Suprapubic skin (tissue), 4 donors: ENCODE results near the gene MAGEF1. TPM values are rescaled to one million over a fixed set of nuclear protein-coding genes. Genes with fewer than 3 reads are reported as not detected.

Source experiments
- DNase-seq, 2 donors: peaks; one replicate each; pipeline ENCODE4 v3.0.0-alpha.2; 2019; ENCODE audit warnings: low spot score in 2 of 2
- H3K27ac ChIP-seq: fragments of 200-600 bp; sonication (generic); one replicate; pipeline ENCODE4 v1.5.1; 2019
- H3K27me3 ChIP-seq: fragments of 200-600 bp; sonication (generic); one replicate; pipeline ENCODE4 v1.5.1; 2019
- H3K36me3 ChIP-seq: fragments of 200-600 bp; sonication (generic); one replicate; pipeline ENCODE4 v1.5.1; 2019
- H3K4me1 ChIP-seq: fragments of 200-600 bp; sonication (generic); one replicate; pipeline ENCODE4 v1.5.1; 2019
- H3K4me3 ChIP-seq: fragments of 200-600 bp; sonication (generic); one replicate; pipeline ENCODE4 v1.5.1; 2019; ENCODE audit warnings: mild to moderate bottlenecking
- H3K9me3 ChIP-seq: fragments of 200-600 bp; sonication (generic); one replicate; pipeline ENCODE4 v1.5.1; 2019
- EP300 ChIP-seq: sonication (generic); formaldehyde crosslinking; IDR thresholded peaks from one replicate; pipeline ENCODE4 v1.6.1; 2017; ENCODE audit warnings: antibody characterized with exemption
- POLR2A ChIP-seq, 2 donors: fragments of 450-650 bp; IDR thresholded peaks; one replicate each; pipeline ENCODE4 v1.6.1; 2017; ENCODE audit warnings: antibody characterized with exemption in 2 of 2, mild to moderate bottlenecking in 2 of 2, moderate library complexity in 2 of 2
- POLR2AphosphoS5 ChIP-seq, 3 donors: sonication (generic); formaldehyde crosslinking; IDR thresholded peaks; one replicate each; pipeline ENCODE4 v1.6.1; 2017; ENCODE audit warnings: antibody characterized with exemption in 3 of 3
- WGBS: methylation state at CpG from one replicate; pipeline ENCODE4 v1.1.5; 2018; 5-methylcytosine and 5-hydroxymethylcytosine counted together
- total RNA-seq, 4 donors: library from RNA; depleted of rRNA; stranded (reverse); fragments of >200 nt; gene quantifications; one replicate each; pipeline ENCODE4 v1.1.0, GENCODE V29; 2016
- TF ChIP-seq, protein P1 (sequence below), 2 donors: fragments of 200-600 bp in 1 of 2; fragments of 450-650 bp in 1 of 2; sonication (generic) in 1 of 2; IDR thresholded peaks; one replicate each; pipeline ENCODE4 v1.5.1; 2016 to 2019; ENCODE audit warnings: antibody characterized with exemption in 2 of 2, mild to moderate bottlenecking in 1 of 2, moderate library complexity in 1 of 2

Gene MAGEF1
- total RNA-seq, 4 donors from 2014 or later, result 12.8 to 26.5 (median 17.7) TPM

- TF ChIP-seq POLR2A (IDR thresholded peaks at IDR 0.05) (no peak), EP300 (no peak), POLR2AphosphoS5 (IDR thresholded peaks at IDR 0.05) (no peak)
- TF ChIP-seq, protein P1, sequence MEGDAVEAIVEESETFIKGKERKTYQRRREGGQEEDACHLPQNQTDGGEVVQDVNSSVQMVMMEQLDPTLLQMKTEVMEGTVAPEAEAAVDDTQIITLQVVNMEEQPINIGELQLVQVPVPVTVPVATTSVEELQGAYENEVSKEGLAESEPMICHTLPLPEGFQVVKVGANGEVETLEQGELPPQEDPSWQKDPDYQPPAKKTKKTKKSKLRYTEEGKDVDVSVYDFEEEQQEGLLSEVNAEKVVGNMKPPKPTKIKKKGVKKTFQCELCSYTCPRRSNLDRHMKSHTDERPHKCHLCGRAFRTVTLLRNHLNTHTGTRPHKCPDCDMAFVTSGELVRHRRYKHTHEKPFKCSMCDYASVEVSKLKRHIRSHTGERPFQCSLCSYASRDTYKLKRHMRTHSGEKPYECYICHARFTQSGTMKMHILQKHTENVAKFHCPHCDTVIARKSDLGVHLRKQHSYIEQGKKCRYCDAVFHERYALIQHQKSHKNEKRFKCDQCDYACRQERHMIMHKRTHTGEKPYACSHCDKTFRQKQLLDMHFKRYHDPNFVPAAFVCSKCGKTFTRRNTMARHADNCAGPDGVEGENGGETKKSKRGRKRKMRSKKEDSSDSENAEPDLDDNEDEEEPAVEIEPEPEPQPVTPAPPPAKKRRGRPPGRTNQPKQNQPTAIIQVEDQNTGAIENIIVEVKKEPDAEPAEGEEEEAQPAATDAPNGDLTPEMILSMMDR (IDR thresholded peaks at IDR 0.05), result no peak
- DNase-seq, result no peak
- Histone ChIP-seq H3K36me3 (no peaks in the 10 kb centered on the region), H3K4me3 (no peak overlapping the region), H3K27me3 (no peaks in the 10 kb centered on the region), H3K9me3 (no peaks in the 10 kb centered on the region), H3K27ac (no peak overlapping the region), H3K4me1 (no peaks in the 10 kb centered on the region)
- 69% methylated on average over 2 of the region's 7 CpGs for WGBS
Measured at GRCh38 chr3:184669578-184669977, 42.3 kb downstream of the MAGEF1 start.

GRCh38 chr3:184666442-184666841, 45.4 kb downstream of the MAGEF1 start:
- no peak overlapping the region for H3K27ac ChIP-seq
- WGBS, result 81% methylated on average over 9 of the region's 9 CpGs

GRCh38 chr3:184665101-184665500, 46.8 kb downstream of the MAGEF1 start:
- Histone ChIP-seq H3K36me3 (no peaks in the 10 kb centered on the region), H3K4me3 (no peak overlapping the region), H3K27ac (no peak overlapping the region), H3K27me3 (no peaks in the 10 kb centered on the region), H3K4me1 (peaks cover under 1% of the 10 kb centered on the region), H3K9me3 (no peaks in the 10 kb centered on the region)
- no peak for DNase-seq
- no peak for TF ChIP-seq POLR2A (IDR thresholded peaks at IDR 0.05)
- TF ChIP-seq POLR2AphosphoS5 (IDR thresholded peaks at IDR 0.05), result no peak
- no peak for TF ChIP-seq EP300
- TF ChIP-seq, protein P1 (IDR thresholded peaks at IDR 0.05), result no peak
- 95% methylated on average over 10 of the region's 10 CpGs for WGBS

More at GRCh38 chr3:184666442-184666841, 45.4 kb downstream of the MAGEF1 start:
- no peak for DNase-seq
- H3K4me1 ChIP-seq, result no peaks in the 10 kb centered on the region
- H3K27me3 ChIP-seq, result no peaks in the 10 kb centered on the region
- no peaks in the 10 kb centered on the region for H3K36me3 ChIP-seq
- H3K9me3 ChIP-seq, result no peaks in the 10 kb centered on the region
- H3K4me3 ChIP-seq, result no peak overlapping the region
- TF ChIP-seq EP300 (no peak), POLR2A (IDR thresholded peaks at IDR 0.05) (no peak), POLR2AphosphoS5 (IDR thresholded peaks at IDR 0.05) (no peak)
- TF ChIP-seq, protein P1 (IDR thresholded peaks at IDR 0.05), result no peak

DNA sequence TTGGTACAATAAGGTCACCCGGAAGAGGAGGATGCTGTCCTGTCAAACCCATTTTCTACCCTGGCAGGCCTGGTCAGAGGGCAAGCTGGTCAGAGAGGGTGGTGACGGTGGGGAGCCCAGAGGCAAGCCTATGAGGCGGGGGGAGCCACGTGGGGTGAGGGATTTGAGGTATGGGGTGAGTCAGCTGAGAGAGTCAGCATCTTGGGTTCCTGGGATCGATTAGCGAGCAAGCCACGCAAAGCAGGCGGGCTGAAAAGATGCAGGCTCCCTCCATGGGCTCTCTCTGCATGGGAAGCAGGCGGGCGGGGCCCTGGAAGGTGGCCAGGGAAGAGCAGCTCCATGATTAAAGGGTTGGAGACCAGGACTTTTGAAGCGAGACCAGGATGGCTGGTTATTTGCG, 48.1 kb downstream of the MAGEF1 start:
- Histone ChIP-seq H3K4me3 (no peak overlapping the region), H3K4me1 (peaks cover 5% of the 10 kb centered on the region), H3K27me3 (no peaks in the 10 kb centered on the region), H3K9me3 (no peaks in the 10 kb centered on the region), H3K36me3 (no peaks in the 10 kb centered on the region), H3K27ac (no peak overlapping the region)
- no peak for DNase-seq
- WGBS, result 74% methylated on average over 12 of the region's 12 CpGs
- no peak for TF ChIP-seq EP300
- TF ChIP-seq POLR2AphosphoS5 (IDR thresholded peaks at IDR 0.05), result no peak
- TF ChIP-seq, protein P1 (IDR thresholded peaks at IDR 0.05), result no peak
- no peak for TF ChIP-seq POLR2A (IDR thresholded peaks at IDR 0.05)

- Histone ChIP-seq H3K36me3 (no peaks in the 10 kb centered on the region), H3K4me3 (no peak overlapping the region), H3K27ac (no peak overlapping the region), H3K27me3 (no peaks in the 10 kb centered on the region), H3K4me1 (peaks cover 5% of the 10 kb centered on the region), H3K9me3 (no peaks in the 10 kb centered on the region)
- TF ChIP-seq EP300 (no peak), POLR2A (IDR thresholded peaks at IDR 0.05) (no peak), POLR2AphosphoS5 (IDR thresholded peaks at IDR 0.05) (no peak)
- TF ChIP-seq, protein P1 (IDR thresholded peaks at IDR 0.05), result no peak
- 71% methylated on average over 6 of the region's 6 CpGs for WGBS
- DNase-seq, result no peak
Measured at GRCh38 chr3:184663356-184663755, 48.5 kb downstream of the MAGEF1 start.
